Hematopoietic multipotent progenitor cell treated with erythropoietin and hydrocortisone succinate and interleukin-3 and kit ligand, for 8 days (in vitro differentiated cells): ENCODE results near the gene PDGFA.

ENCODE experiments used
- DNase-seq: peaks from one replicate; pipeline ENCODE4 v3.0.0-alpha.2; 2015

Gene PDGFA

DNA sequence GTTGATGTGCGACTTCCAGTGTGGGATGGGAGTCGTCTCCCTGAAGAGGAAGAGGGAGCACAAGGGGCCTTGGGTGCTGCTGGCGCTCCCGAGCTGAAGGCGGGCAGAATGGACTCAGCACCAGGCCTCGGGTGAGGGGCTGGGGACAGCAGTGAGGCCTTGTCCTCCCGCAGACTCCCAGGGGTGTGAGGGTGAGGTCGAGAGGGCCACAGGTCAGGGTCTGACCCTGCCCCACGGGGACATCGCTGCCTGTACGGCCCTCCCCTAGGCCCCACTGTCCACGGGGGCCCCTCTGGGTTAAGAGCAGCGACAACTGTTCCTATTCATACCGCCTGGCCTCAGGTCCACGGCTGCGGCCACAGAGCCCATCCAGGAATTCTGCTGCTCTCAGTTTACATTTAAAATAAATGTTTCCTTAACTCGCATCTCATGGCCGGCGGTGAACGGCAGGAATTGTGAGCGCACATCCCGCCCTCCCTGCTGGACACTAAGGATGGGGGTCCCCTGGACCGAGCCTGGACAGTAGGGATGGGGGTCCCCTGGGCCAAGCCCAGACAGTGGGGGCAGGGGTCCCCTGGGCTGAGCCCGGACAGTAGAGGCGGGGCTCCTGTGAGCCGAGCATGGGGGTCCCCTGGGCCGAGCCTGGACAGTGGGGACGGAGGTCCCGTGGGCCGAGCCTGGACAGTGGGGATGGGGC is 61.7 kb downstream of the PDGFA start:
- DNase-seq: no peak

GRCh38 chr7:455110-455928 is 64.3 kb downstream of the PDGFA start:
- no peak for DNase-seq

- DNase-seq: no peak
Observed at GRCh38 chr7:454356-455109, 65.1 kb downstream of the PDGFA start.

- DNase-seq: no peak
Observed at GRCh38 chr7:453597-454306, 65.9 kb downstream of the PDGFA start.

GRCh38 chr7:452791-453455 is 66.7 kb downstream of the PDGFA start:
- no peak for DNase-seq

- no peak for DNase-seq
Observed at GRCh38 chr7:452226-452751, 67.4 kb downstream of the PDGFA start.

DNA sequence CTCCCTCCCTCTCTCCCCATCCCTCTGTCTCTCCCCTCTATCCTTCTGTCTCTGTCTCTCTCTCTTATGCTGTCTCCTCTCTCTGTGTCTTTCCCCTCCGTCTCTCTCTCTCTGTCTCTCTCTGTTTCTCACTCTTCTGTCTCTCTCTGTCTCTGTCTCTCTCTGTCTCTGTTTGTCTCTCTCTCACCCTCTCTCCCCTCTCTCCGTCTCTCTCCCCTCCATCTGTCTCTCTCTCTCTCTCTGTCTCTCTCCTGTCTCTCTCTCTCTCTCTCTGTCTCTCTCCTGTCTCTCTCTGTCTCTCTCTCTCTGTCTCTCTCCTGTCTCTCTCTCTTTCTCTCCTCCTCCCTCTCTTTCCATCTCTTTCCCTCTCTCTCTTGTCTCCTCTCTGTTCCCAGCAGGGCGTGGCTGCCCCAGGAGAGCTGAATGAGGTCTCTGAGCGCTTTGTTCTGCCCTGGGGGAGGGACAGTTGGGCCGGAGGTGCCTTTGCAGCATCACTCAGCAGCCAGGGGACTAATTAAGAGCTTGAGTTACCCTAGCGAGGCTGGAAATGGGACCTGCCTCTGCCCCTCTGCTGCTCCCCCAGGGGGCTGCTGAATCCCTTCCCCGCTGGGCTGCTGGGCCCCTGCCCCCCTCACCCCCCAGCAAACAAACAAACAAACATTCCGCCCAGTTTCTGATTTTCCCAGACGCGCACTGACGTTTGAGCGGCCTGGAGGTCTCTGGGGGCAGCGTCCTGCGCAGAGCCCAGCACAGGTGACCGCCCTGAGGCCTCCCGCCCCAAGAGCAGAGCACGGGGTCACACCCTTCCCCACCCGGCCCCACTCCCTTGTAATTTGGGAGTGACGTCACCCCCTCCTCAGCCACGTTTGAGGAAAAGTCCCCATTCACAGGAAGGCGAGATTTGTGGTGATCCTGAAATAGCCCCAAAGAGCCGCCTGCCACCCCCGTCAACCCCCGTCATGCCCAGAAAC is 68.1 kb downstream of the PDGFA start:
- DNase-seq: no peak

DNA sequence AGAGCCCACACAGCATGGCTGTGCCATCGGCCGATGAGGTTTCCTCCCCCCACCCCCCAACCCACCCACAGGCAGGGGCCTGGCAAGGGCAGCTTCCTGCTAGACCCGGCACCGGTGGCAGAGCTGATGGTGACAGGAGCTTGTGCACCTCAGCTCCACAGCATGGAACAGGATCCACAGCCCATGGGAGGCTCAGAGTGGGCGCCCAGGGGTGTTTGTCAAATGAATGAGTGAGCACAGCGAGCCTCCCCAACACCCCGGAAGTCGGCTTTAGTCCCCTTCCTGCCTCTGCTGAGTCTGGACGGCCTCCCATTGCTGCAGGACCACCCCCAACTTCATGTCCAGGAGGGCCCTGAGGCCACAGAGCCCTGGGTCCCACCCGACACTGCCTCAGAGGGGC is 68.9 kb downstream of the PDGFA start:
- no peak for DNase-seq

- no peak for DNase-seq
Observed at GRCh38 chr7:450036-450435, 69.6 kb downstream of the PDGFA start.

DNA sequence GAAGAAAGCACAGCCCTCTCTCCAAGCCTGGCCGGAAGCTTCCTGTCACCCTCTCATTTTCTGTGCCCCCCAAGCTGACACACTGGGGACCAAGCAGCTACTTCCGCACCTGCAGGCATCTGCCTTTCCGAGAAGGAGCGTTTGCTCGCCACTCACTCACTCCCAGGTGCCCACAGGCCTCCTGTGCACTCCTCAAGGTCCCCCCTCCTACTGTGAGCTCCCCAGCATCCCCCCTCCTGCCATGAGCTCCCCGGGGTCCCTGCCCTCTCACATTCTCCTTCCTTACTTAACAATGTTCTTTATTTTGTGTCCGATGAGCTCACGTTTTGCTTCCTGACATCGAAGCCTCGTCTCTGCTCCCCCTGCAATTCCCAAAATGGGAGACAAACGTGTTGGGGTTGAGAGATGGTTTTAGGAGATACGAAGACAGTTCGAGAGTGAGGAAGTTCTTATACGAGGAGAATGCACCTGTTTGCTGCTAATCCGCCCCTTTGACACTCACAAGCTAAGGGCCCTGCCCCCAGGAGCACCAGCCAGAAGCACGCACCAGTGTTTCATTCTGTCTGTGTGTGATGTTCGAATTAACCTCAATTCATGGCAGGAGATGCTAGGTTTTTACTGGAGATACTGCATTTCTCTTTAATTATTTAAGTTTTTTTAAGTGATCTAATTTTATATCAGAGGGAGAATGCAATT is 70.2 kb downstream of the PDGFA start:
- no peak for DNase-seq

DNA sequence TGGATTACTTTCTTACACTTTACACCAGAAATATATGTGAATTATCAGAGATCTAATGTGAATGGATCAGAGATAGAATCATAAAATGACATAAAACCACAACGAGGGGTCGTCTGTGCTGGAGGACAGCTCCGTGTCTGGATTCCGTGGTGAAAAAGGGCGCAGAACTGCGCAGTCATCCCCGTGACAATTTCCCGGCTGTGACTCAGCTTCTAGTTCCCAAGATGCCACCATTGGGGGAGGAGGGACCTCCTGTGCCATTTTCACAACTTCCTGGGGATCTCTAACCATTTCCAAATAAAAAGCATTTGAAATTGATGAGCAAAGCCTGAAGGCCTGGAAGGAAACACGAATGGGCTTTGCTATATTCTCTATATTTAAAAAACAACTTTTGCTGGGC is 72.1 kb downstream of the PDGFA start:
- DNase-seq: no peak
